GM20431 (cell line): ENCODE results near the gene MYZAP.

ENCODE experiments used
- in situ Hi-C: fragments of 300-500 bp; cut with MseI, MboI; formaldehyde crosslinking; loops from one replicate; pipeline ENCODE4 v1.15.0; 2020; ENCODE audit warnings: low sequenced_read_pairs; ENCODE audit not compliant: unreplicated experiment

Gene MYZAP

GRCh38 chr15:57591822-57592367 is at the start of gene MYZAP:
Gene MYZAP (plus strand): TSS chr15:57591904. CDS start chr15:57592035, 131 bp downstream.
- in situ Hi-C loops, result no loop called here

DNA sequence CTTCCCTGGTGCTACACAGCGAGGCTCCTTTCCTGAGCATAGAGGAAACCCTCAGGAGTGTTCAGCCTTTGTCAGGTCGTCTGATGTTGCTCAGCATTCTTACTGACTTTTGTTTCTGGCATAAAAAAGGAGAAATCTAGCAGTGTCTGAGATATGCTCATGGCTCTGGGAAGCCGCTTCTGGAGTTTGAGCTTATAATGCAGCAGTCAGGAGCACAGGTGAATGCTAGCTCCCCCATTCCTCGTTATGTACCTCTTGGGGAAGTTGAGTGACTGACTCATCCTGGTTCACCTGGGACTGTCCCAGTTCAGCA is 49.2 kb upstream of the MYZAP start:
- in situ Hi-C loops, result no loop called here

- in situ Hi-C loops, result no loop called here
Measured at GRCh38 chr15:57544848-57545480, 46.7 kb upstream of the MYZAP start.

DNA sequence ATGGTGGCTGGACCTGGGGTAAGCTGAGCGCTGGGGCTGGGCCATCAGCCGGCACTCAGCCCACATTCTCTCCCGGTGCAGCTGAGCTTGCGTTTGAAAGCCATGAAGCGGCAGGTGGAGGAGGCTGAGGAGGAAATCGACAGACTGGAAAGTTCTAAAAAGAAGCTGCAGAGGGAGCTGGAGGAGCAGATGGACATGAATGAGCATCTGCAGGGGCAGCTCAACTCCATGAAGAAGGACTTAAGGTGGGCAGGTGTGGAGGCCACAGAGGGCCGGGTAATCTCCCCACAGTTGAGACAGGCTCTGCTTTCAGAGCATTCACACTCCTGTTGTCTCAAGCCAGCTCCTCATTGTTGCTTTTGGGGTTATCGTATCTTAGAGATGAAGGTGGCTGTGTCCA is 45.7 kb upstream of the MYZAP start:
- in situ Hi-C loops, result no loop called here

- in situ Hi-C loops, result no loop called here
Measured at GRCh38 chr15:57547243-57547755, 44.4 kb upstream of the MYZAP start.

DNA sequence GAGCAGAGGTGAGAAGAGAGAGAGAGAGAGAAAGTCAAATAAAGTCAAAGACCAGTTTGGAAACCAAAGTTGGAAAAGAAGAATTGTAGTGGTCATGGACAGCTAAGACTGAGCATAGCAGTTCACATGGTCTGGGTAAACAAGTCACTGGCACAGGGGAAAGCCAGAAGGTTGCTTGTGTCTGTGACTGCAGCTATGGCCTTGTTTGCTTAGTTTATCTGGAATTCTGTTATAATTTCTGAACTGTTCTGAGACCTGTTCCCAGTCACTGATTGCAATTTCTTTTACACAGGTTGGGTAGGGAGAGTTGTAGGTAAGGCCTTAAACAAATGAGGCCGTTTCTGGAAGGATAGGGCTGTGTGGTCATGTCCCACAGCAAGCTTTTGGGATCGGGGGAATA is 43.4 kb upstream of the MYZAP start:
- in situ Hi-C loops, result no loop called here

DNA sequence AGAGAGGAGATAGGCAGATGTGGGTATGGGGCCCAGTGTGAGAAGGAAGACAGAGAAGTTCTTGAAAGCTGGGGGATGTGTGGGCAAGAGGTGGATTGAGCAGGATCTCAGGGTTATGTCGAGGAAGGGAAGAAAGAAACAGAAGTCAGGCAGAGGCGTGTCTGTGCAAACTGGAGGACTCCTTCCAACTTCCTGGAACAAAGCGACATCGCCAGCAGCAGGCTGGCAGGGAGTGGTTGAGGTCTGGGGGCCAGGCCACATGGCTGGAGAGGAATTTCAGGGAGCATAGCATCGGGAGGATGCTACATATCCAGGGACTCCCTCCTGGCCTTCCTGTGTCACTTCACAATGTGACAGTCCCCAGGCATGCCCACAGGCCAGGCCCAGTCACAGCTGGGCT is 42.9 kb upstream of the MYZAP start:
- in situ Hi-C loops, result no loop called here

GRCh38 chr15:57549935-57550334 is 41.8 kb upstream of the MYZAP start:
- in situ Hi-C loops, result no loop called here

DNA sequence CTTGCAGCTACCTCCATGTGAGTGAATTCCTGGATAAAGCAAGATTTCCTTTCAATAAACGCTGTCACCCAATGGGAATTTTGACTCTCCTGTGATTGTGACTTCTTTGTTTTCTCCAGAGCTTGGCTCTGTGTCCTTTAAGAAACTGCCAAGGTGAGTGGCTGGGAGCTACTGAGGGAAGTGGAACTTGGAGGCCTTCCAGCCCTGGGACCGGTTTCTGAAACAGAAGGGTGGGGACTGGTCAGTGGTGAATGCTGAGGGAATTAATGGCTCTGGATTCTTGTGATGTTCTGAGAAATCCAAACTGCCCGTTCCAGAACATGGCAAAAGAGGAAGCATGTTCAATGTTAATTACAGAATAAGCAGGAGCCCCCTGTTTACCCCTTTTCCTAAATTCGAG is 41.1 kb upstream of the MYZAP start:
- in situ Hi-C loops, result no loop called here

DNA sequence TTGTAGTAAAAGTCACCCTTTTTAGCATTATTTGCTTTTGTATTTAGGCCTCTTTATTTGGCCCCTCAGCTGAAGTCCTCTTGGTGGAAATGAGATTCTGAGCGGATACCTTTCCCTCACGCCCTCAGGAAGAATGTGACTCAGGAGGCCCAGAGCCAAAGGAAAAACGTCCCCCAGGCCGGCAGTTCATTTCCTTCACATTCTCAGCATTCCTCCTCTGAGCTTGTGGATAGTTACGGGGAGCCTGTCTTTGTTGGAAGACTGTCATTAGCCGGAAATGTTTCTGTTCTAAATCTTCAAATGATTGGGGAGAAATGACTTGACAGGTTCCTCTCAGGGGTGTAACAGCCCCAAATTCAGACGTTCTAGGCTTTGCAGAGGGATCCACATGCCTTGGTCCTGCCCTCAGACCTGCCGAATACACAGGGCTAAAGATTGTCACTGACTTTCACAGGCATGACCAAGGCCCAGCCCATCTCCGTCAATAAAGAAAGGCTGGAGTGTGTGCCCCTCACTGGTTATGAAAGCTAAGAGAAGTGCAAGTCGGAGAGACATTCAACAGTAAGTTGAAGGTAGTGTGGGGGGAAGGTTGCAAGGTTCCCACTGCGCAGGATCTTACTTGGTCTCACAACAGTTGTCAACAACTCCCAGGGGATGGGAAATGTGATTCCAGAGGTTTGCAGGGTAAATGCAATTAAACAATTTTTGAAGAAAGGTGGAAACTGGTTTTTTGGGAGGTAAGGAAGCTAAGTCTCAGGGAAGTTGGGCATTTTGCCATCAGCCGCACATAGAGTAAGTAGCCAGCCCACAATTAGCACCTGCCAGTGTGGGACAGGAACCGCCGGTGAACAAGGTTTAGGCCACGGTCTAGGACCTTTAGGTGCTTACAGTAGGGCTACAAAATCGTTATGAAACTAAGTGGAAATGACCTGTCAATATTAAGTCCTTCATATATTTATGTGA is 39.7 kb upstream of the MYZAP start:
- in situ Hi-C loops, result no loop called here

GRCh38 chr15:57552678-57553334 is 38.9 kb upstream of the MYZAP start:
- in situ Hi-C loops, result no loop called here

DNA sequence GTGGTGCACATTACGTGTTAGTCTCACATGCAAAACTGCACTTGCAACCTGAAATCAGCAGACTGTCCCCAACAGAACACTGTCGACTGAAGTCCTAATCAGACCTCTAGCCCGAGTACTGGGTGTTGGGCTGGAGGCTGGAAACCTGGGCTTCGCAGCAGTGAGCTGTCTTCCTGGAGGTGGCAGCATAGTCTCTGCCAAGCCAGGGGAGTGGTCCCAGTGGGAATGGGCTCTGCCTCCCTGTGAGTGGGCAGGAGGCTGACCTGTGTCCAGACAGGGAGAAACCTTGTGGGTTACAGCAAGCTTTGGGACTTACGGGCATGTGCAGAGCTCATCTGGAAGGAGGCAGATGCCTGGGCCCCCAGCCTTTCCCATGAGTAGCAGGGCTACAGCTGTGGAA is 38.2 kb upstream of the MYZAP start:
- in situ Hi-C loops, result no loop called here

DNA sequence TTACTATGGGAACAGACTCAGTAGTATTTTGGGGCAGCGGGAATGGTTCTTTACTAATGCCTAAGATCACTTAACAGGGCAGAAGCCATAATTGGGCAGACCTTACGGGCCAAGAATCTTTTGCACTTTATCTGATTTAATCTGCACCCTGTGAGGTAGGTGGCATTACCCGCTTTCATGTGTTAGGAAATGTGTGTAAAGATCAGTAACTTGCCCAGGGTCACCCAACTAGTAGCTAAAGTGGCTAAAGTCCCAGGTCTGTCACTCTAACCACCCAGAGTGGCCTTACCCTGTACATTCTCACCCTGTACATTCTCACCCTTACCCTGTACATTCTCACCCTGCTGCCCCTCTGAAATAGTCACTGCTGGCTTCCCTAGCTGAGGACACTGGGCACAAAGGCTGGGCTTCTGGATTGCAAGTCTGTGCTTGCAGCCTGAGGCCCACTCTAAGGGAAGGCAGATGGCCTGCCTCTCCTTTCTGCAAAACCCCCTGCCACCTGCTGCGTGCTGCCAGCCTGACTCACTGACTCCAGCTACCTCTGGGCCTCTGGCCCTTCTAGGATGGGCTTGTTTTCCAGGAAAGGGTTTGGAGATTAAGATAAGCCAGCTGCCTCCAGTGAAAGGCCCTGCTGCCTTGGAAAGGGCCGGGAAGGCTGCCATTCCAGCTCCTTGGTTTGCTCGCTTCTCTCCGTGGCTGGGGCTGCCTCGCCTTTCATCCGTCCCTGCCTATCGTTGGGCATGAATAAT is 37.5 kb upstream of the MYZAP start:
- in situ Hi-C loops, result no loop called here

GRCh38 chr15:57554812-57555179 is 36.9 kb upstream of the MYZAP start:
- in situ Hi-C loops, result no loop called here

DNA sequence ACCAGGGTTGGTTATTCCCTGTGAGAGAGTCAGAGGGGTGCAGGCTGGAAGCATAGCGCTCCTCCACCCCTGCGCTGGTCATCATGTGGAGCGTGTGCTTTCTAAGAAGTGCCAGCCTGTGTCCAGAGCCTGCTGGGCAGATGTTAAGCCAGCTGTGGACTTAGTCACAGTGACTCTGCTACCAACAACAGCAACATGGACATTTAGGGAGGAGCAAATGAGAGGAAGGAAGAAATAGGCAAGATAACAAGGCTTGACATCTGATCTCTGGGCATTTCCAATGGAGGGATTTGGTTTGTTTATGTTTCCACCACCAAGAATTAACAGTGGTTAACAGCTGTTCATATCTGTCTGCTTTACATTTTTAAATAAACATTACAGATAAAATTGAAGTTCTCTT is 36.4 kb upstream of the MYZAP start:
- in situ Hi-C loops, result no loop called here

DNA sequence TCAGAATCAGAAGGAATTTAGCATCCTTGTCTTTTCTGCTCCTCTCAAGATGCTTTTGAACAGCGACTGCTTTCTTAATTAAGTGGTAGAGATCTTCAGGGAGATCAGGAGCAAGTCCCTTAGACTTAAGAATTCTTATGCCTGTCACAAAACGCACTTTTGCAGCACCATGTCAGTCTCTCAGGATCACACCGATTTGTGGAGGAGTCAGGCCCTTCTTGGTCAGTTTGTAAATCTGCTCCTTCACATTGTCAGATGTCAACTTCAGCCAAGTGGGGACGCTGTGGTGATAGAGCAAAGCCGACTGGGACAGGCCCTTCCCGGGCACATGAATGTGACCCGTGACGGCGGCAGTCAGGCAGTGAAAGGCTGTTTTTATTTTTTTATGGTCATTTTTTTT is 35.7 kb upstream of the MYZAP start:
- in situ Hi-C loops, result no loop called here

GRCh38 chr15:57557267-57557666 is 34.4 kb upstream of the MYZAP start:
- in situ Hi-C loops, result no loop called here

DNA sequence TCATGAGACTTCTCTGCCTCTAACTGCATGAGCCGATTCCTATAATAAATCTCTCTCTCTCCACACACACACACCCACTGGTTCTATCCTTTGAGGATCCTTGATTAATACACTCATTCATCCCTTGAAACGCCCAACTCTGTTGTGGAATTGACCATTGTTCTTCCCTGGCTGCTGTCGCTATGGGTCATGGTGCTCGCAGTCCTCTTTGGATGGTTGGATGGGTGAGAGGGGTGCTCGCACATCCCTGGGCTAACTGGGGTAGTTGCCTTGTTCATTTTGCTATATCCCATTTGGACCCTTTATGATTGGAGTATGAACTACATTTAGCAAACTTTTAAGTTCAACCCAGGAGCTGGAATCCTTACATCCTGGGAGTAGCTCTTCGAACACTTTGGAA is 33.9 kb upstream of the MYZAP start:
- in situ Hi-C loops, result no loop called here

DNA sequence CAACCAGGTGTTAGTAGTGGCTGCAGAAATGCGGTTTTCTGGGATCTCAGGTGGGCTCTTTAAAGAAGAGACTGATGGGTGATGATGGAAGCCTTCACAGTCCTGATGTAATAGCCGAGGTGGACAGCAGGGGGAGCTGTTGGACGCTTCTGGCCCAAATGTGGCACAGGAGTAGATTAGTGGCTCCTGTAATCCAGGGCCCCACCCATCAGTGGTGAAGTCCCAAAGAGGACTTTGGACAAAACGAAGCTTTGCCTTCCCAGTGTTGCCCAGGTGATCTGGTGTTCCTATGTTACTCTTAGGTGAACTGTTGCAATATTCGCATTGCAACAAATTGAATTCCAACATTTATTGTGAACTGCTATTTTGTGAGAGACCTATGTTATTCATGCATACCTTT is 31.8 kb upstream of the MYZAP start:
- in situ Hi-C loops, result no loop called here
